OCI-LY1 (cell line): ENCODE measurements around the gene MMP12.

Source experiments
- H2AFZ ChIP-seq: fragments of 200-600 bp; sonication (generic), shearing (Covaris generic); 2 replicates; pipeline ENCODE4 v1.6.0; 2014; ENCODE audit warnings: antibody characterized with exemption, mild to moderate bottlenecking, low read length
- H3F3A ChIP-seq: fragments of 200-600 bp; sonication (generic), shearing (Covaris generic); 2 replicates; pipeline ENCODE4 v1.6.0; 2014; ENCODE audit warnings: mild to moderate bottlenecking, antibody characterized with exemption, low read length, moderate library complexity; ENCODE audit not compliant: insufficient read depth
- H3K27ac ChIP-seq: fragments of 200-600 bp; sonication (generic); 2 replicates; pipeline ENCODE4 v1.5.1; 2014; ENCODE audit warnings: low read length, mixed run types, mild to moderate bottlenecking, low read depth; ENCODE audit not compliant: poor library complexity, severe bottlenecking
- H3K27me3 ChIP-seq: fragments of 200-600 bp; sonication (generic); 2 replicates; pipeline ENCODE4 v1.6.0; 2014; ENCODE audit warnings: antibody characterized with exemption, mild to moderate bottlenecking, low read length, moderate library complexity; ENCODE audit not compliant: insufficient read depth
- H3K36me3 ChIP-seq: fragments of 200-600 bp; sonication (generic); 2 replicates; pipeline ENCODE4 v1.6.1; 2014; ENCODE audit warnings: mild to moderate bottlenecking, antibody characterized with exemption, low read length, moderate library complexity, mixed read lengths; ENCODE audit not compliant: insufficient read depth
- H3K4me1 ChIP-seq: fragments of 200-600 bp; sonication (generic); 2 replicates; pipeline ENCODE4 v1.5.1; 2014; ENCODE audit warnings: mild to moderate bottlenecking, low read length, moderate library complexity; ENCODE audit not compliant: insufficient read depth, severe bottlenecking
- H3K4me2 ChIP-seq: fragments of 200-600 bp; sonication (generic), shearing (Covaris generic); 2 replicates; pipeline ENCODE4 v1.6.1; 2014; ENCODE audit warnings: low read length
- H3K4me3 ChIP-seq: fragments of 200-600 bp; sonication (generic); 2 replicates; pipeline ENCODE4 v1.5.1; 2014; ENCODE audit warnings: low read length, low read depth, mild to moderate bottlenecking, mixed read lengths; ENCODE audit not compliant: poor library complexity, severe bottlenecking
- H3K79me2 ChIP-seq: fragments of 200-600 bp; shearing (Covaris generic); 2 replicates; pipeline ENCODE4 v1.6.1; 2016; ENCODE audit warnings: mixed run types, low read length, mixed read lengths; ENCODE audit not compliant: insufficient read depth
- H3K9ac ChIP-seq: fragments of 200-600 bp; sonication (generic), shearing (Covaris generic); 2 replicates; pipeline ENCODE4 v1.6.1; 2014; ENCODE audit warnings: mild to moderate bottlenecking, low read length, mixed read lengths
- H3K9me2 ChIP-seq: fragments of 200-600 bp; sonication (generic), shearing (Covaris generic); 2 replicates; pipeline ENCODE4 v1.6.1; 2014; ENCODE audit warnings: low read depth, mild to moderate bottlenecking, low read length, mixed read lengths
- H3K9me3 ChIP-seq: fragments of 200-600 bp; shearing (Covaris generic); 2 replicates; pipeline ENCODE4 v1.6.1; 2014; ENCODE audit warnings: low read length, mixed read lengths
- H4K20me1 ChIP-seq: fragments of 200-600 bp; sonication (generic), shearing (Covaris generic); 2 replicates; pipeline ENCODE4 v1.6.0; 2016; ENCODE audit warnings: mild to moderate bottlenecking, low read length; ENCODE audit not compliant: insufficient read depth
- EZH2 ChIP-seq: fragments of 200-600 bp; sonication (generic), shearing (Covaris generic); IDR thresholded peaks from 2 replicates; pipeline ENCODE4 v1.8.0; 2017; ENCODE audit warnings: borderline replicate concordance, mixed run types, mild to moderate bottlenecking, antibody characterized with exemption, low read length, moderate library complexity, mixed read lengths
- TF ChIP-seq, protein P1 (sequence below): fragments of 200-600 bp; sonication (generic), shearing (Covaris generic); IDR thresholded peaks from 2 replicates; pipeline ENCODE4 v1.5.1; 2017; ENCODE audit warnings: mild to moderate bottlenecking, antibody characterized with exemption, low read length, moderate library complexity, mixed read lengths

Gene MMP12

DNA sequence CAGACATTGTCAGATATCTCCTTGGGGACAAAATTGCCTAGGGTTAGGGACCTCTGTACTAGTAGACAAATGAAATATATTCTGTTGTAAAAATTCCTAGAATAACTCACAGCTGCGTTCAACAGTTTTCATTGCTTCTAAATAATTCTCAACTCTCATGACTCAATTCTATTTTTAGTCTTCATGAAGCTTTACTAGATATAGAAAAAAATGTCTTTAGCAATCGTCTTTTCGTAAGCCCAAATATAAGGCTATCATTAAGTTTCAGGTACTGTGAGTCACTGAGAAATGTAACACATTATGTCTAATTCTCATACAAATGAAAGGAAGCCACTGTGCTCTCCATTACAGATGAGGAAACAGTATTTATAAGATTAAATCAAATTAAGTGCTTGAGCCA is 6.4 kb downstream of the MMP12 start:
- no peak overlapping the region for H3K4me2 ChIP-seq
- no peaks in the 10 kb centered on the region for H3K4me1 ChIP-seq
- H3K27ac ChIP-seq, result no peak overlapping the region
- H3K27me3 ChIP-seq, result no peaks in the 10 kb centered on the region
- H3F3A ChIP-seq, result no peaks in the 10 kb centered on the region
- no peaks in the 10 kb centered on the region for H3K79me2 ChIP-seq
- H3K4me3 ChIP-seq, result no peak overlapping the region
- H3K36me3 ChIP-seq, result no peaks in the 10 kb centered on the region
- no peak for TF ChIP-seq EZH2
- TF ChIP-seq, protein P1, sequence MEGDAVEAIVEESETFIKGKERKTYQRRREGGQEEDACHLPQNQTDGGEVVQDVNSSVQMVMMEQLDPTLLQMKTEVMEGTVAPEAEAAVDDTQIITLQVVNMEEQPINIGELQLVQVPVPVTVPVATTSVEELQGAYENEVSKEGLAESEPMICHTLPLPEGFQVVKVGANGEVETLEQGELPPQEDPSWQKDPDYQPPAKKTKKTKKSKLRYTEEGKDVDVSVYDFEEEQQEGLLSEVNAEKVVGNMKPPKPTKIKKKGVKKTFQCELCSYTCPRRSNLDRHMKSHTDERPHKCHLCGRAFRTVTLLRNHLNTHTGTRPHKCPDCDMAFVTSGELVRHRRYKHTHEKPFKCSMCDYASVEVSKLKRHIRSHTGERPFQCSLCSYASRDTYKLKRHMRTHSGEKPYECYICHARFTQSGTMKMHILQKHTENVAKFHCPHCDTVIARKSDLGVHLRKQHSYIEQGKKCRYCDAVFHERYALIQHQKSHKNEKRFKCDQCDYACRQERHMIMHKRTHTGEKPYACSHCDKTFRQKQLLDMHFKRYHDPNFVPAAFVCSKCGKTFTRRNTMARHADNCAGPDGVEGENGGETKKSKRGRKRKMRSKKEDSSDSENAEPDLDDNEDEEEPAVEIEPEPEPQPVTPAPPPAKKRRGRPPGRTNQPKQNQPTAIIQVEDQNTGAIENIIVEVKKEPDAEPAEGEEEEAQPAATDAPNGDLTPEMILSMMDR, result no peak
- no peaks in the 10 kb centered on the region for H4K20me1 ChIP-seq
- H3K9ac ChIP-seq, result no peak overlapping the region
- H2AFZ ChIP-seq, result no peak overlapping the region
- no peaks in the 10 kb centered on the region for H3K9me2 ChIP-seq
- no peaks in the 10 kb centered on the region for H3K9me3 ChIP-seq

DNA sequence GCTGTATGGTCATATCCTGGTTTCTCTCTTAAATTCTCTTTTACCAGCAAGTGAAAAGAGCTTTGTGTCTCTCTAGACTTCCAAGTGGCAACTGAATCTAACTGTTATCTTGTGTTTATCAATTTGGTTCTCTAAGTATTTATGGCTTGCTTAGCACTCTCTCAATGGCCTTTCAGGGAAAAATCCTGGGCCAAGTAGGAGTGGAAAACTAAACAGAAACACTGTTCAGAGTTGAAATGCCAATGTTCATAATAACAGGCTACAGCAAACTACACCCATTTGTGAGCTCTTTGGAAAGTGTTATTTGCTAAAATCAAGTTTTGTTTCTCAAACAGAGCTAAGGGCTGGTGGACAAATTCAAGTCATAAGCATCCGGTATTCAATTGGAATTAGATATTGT is 10.1 kb downstream of the MMP12 start:
- no peaks in the 10 kb centered on the region for H3K9me3 ChIP-seq
- no peaks in the 10 kb centered on the region for H3K27me3 ChIP-seq
- no peaks in the 10 kb centered on the region for H3K9me2 ChIP-seq
- no peaks in the 10 kb centered on the region for H4K20me1 ChIP-seq
- no peak overlapping the region for H2AFZ ChIP-seq
- no peak overlapping the region for H3K9ac ChIP-seq
- no peak overlapping the region for H3K4me2 ChIP-seq
- H3K4me3 ChIP-seq, result no peak overlapping the region
- H3K36me3 ChIP-seq, result no peaks in the 10 kb centered on the region
- H3F3A ChIP-seq, result no peaks in the 10 kb centered on the region
- no peaks in the 10 kb centered on the region for H3K4me1 ChIP-seq
- no peak overlapping the region for H3K27ac ChIP-seq
- no peaks in the 10 kb centered on the region for H3K79me2 ChIP-seq
- TF ChIP-seq EZH2, result no peak
- TF ChIP-seq, protein P1, result no peak

DNA sequence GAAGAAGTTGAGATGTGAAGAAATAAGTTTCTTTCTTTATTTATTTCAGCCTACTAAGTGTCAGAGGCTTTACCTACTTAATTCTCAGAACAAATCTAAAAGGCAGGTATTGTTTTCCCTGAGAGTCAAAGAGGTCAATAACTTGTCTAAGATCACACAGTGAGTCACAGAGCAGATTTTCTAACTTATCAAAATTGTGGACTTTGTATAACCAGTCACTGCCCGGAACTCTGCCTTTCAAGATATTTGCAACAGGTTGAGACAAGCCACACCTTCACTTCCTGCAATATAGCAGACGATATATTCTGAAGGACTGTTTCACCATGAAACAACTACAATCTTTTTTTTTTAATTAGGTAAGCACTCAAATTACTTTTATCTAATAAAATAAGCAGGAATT is 20.8 kb downstream of the MMP12 start:
- Histone ChIP-seq H3K4me1 (no peaks in the 10 kb centered on the region), H3K9me3 (no peaks in the 10 kb centered on the region), H3K27ac (no peak overlapping the region), H3F3A (no peaks in the 10 kb centered on the region), H3K27me3 (no peaks in the 10 kb centered on the region), H2AFZ (no peak overlapping the region), H3K9ac (no peak overlapping the region), H3K4me2 (no peak overlapping the region), H3K36me3 (no peaks in the 10 kb centered on the region), H3K9me2 (no peaks in the 10 kb centered on the region), H3K4me3 (no peak overlapping the region), H3K79me2 (no peaks in the 10 kb centered on the region), H4K20me1 (no peaks in the 10 kb centered on the region)
- TF ChIP-seq, protein P1, result no peak
- TF ChIP-seq EZH2, result no peak
